A673 (cell line): Measurements from ENCODE around the gene MCF2L2.

Experiments
- CTCF ChIP-seq: fragments of 300-800, 200-600 bp; sonication (generic); conservative IDR thresholded peaks from 2 replicates; pipeline ENCODE4 v1.5.1; 2017; ENCODE audit warnings: low read depth, mild to moderate bottlenecking, antibody characterized with exemption, low read length, moderate library complexity, mixed read lengths
- EZH2 ChIP-seq: fragments of 200-600 bp; sonication (generic); IDR thresholded peaks from 2 replicates; pipeline ENCODE4 v1.6.1; 2017; ENCODE audit warnings: borderline replicate concordance, low read depth, mild to moderate bottlenecking, mixed read lengths, antibody characterized with exemption, low read length; ENCODE audit not compliant: poor library complexity, severe bottlenecking

GRCh38 chr3:183178833-183179549 lies 249.4 kb downstream of the MCF2L2 start:
- no peak for TF ChIP-seq EZH2
- peak; percentile 28; the same call in 1 of the 2 replicates for TF ChIP-seq CTCF
